Activated gamma-delta T cell treated with anti-CD3 and anti-CD28 coated beads, Interleukin-2, amount 50 U/mL, for 16 hours (primary cell): ENCODE results near the gene PSMG3.
"Not testable (repeated sequence)": the region's sequence is repeated elsewhere in the genome, so short reads cannot be mapped to it uniquely, and the experiment has no call there.

Experiments used
- DNase-seq: peaks from one replicate; pipeline ENCODE4 v3.0.0-alpha.2; 2020; ENCODE audit warnings: low read depth

PSMG3 gene

GRCh38 chr7:1533547-1534329, 36.1 kb downstream of the PSMG3 start:
- no peak for DNase-seq

DNA sequence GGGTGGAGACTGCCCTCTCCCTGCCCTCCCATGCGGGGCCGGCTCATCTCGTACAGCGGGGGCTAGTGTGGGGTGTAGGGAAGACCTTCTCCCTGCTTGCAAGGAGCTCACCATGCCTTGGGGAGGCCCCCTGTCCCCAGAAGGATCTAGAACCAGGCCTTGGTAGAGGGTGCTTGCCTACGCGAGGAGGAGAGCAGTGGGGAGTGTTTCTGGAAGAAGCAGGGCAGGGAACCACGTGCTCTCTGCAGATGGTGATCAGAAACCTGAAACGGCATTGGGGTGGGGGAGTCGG, 36.6 kb downstream of the PSMG3 start:
- no peak for DNase-seq

DNA sequence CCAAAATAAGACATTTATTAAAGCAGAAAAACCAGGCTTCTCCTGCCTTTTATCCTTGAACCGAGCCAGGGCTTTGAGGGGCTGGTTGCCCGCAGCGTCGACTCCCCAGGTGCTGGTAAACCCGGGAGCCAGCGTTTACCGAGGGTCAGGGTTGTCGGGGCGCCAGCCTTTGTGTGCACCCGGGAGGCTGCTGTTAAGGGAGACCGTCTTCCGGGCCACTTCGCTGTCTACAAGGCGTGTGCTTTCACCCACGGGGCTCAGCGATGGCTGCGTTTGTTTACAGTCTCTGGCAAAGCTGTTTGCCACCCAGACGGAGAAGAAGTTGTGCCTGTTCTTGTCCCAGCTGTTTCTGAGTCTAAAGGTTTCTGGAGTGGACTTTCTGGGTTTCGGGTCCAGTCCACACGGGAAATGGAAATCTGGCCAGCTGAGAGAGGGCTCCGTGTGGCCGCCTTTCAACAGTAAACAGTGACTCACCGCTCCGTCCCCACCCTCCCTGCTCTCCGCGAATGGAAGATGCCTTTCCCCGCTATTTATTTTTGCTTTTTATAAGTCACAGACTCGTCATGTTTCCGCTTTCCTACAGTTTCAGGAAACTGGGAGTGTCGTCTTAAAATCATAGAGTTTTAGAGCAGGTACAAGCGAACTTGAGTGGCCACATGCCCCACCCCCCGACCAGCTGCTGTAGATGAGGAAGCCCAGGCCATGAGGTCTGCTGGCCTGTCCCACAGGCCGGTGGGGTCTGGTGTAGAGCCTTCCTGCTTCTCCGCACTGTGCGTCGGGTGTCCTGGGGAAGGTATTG, 37.2 kb downstream of the PSMG3 start:
- no peak for DNase-seq

DNA sequence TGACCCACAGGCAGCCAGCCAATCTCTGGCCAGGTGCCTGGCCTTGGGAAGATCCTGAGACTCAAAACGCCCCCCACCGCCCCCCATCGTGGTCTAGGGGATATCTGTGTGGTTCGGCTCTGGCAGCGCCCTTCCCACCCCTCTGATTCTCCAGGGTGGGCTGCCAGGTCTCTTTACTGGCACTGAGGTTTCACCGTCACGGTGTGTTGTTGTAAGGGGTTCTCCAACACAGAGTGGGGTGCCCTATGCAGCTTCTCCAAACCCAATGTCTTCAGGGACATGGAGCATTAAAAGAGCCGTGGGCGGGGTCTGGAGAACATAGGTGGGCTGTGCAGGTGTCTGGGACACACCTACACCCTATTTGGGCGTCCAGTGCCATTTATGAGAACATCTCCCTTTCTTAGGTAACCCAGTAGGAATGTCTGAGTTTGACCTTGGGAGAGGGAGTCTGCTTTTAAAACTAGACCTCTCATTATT, 37.8 kb downstream of the PSMG3 start:
- DNase-seq, result no peak

- no peak for DNase-seq
Observed at GRCh38 chr7:1531263-1531978, 38.4 kb downstream of the PSMG3 start.

DNA sequence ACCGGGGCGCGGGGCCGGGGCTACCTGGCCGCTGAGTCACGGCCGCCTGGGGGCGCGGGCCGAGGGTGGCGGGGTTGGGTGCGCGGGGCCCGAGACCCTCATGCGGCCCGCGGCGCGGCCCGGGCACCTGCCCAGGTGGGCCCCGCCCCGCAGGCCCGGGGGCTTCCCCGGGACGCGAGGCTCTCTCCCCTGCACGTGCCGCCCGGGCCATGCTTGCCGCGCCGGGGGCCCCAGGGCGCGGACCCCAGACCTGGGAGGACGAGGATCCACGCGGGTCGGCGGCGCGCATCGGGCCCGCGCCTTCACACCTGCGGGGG, 38.9 kb downstream of the PSMG3 start:
- DNase-seq, result no peak

DNA sequence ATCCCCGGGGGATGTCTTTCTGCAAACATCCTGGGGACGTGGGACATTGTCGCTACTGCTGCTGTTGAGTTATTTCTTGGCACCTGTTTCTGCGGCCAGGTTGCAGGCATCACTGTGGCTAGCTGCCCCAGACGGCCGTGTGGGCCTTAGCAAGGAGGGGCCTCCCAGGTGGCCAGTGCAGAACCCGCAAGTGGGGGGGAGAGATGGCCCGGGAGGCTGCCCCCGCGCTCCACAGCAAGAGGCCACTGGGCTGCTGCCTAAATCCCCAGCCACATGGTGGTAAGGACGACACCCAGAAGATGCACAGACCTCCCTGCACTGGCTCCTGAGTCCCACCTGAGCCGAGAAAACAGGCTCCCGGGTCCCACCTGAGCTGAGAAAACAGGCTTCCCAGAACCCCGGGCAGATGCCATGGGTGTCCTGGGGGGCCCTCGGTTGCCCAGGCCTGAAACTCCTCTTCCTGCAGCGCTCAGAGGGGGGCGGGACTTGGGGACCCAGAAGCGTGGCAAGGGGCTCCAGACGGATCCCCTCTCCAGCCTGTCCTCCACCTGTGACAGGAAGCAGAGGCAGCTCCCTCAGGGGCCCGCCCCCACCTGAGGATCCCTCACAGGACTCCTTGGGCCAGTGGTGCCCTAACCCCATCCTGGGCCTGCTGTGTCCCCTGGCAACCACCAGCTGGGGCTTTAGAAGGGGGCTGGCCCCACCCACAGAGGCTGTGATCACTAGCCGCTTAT, 40.3 kb downstream of the PSMG3 start:
- no peak for DNase-seq

DNA sequence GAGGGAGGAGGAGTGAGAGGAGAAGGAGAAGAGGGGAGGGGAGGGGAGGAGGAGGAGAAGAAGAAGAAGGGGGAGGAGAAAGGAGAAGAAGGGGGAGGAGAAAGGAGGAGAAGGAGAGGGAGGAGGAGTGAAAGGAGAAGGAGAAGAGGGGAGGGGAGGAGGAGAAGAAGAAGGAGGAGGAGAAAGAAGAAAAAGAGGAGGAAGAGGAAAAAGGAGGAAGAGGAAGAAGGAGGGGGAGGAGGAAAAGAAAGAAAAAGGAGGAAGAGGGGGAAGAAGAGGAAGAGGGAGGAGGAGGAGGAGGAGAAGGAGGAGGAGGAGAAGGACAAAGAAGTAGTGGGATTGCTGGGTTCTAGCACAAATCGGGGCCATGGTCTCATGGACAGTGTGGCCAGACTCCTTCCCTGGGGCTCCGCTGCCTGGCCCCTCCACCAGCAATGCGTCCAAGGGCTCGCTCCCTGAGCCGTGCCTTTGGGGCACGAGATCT, 43.5 kb downstream of the PSMG3 start:
- DNase-seq, result no peak

DNA sequence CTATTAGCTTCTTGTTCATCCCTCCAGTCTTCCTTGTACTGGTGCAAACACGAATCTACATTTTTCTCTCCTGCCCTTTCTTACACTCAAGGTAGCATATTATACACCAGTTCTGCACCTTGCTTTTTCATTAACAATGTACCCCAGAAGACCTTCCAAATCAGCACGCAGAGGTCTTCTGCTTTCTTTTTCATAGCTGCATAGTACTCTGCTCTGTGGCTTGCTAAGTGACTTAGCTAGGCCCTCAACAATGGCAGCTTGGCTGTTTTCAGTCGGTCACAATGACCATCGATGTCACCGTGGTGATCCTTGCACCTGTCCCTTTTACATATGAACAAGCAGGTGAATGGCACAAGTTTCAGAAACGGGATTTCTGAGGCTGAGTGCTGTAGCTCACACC, 44.4 kb downstream of the PSMG3 start:
- DNase-seq, result no peak

GRCh38 chr7:1523844-1524243, 46.0 kb downstream of the PSMG3 start:
- no peak for DNase-seq

DNA sequence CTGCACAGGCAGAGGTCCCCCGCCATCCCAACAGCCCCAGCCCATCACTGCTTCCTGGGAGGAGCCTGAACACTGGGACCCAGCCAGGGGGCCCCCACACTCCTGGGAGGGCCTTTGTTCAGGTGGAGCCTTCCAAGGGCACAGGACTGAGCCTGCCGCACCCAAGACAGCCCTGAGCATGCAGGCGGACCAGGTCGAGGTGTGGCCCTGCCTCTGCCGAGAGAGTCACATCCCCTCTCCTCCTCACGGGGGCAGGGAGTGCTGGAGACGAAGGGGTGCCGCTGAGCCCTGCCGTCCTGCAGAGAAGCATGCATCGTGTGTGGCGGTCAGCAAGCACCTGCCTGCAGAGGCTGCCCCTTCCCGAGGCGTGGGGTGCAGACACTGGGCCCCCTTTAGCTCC, 46.6 kb downstream of the PSMG3 start:
- no peak for DNase-seq

- no peak for DNase-seq
Observed at GRCh38 chr7:1521456-1521855, 48.4 kb downstream of the PSMG3 start.

- DNase-seq, result no peak
Observed at GRCh38 chr7:1520539-1521234, 49.1 kb downstream of the PSMG3 start.

- DNase-seq, result not testable (repeated sequence)
Observed at GRCh38 chr7:1519322-1519922, 50.4 kb downstream of the PSMG3 start.
